Measurements from ENCODE around the gene NDUFS6.
"Not testable (repeated sequence)": the region's sequence is repeated elsewhere in the genome, so short reads cannot be mapped to it uniquely, and the experiment has no call there.

NDUFS6 gene

GRCh38 chr5:1782385-1783215 lies 18.6 kb upstream of the NDUFS6 start:
- no peak for DNase-seq (ENCODE audit: low spot score)

- no peak for DNase-seq (ENCODE audit: low spot score)
These were observed 18.0 kb upstream of the NDUFS6 start for GRCh38 chr5:1783216-1783554.

- DNase-seq (ENCODE audit: low spot score), result no peak
These were observed 16.8 kb upstream of the NDUFS6 start for GRCh38 chr5:1784197-1785050.

GRCh38 chr5:1785062-1785461 lies 16.1 kb upstream of the NDUFS6 start:
- DNase-seq (ENCODE audit: low spot score), result no peak

DNA sequence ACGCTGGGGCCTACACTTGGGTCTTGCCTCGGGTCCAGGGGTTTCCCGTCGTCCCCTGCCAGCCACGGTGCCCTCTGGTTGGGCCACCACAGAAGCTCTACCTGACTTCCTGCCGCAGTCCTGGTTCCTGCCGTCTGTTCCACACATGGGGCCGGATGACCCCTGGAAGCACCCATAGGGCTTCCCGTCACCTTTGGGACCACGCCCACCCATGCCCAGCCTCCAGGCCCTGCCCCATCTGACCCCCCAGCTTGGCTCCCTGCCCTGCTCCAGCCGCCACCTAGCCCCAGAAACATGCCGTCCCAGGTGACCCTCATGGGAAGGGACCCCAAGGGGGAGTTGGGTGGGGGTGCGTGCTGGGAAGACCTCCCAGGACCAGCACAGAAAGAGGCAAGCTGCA lies 15.2 kb upstream of the NDUFS6 start:
- DNase-seq (ENCODE audit: low spot score), result no peak

GRCh38 chr5:1786621-1787471 lies 14.4 kb upstream of the NDUFS6 start:
- no peak for DNase-seq (ENCODE audit: low spot score)

DNA sequence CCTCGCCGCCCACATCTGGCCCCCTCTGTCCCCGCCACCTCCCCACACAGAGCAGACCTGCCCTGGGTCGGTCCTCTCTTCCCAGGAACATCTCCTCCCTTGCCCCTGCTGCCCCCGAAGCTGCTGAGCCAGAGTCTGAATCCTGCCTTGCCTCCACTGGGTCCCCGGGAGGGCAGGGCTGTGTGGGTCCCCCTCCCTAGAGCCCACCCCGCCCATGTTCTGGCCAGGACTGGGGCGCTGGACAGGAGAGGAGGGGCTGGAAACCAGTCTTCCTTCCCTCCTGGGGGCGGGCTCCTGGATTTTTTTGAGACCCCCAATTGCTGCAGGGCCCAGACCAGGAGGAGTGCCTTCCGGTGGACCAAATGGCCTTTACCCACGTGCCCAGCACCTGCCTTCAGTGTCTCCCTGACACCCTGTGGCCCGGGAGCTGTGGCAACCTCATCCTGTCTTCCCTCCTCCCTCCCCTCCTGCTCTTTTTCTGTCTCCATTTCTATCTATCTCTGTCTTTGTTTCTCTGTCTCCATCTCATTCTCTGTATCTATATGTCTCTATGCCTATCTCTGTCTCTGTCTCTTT lies 13.6 kb upstream of the NDUFS6 start:
- DNase-seq (ENCODE audit: low spot score), result no peak

GRCh38 chr5:1788200-1788599 lies 13.0 kb upstream of the NDUFS6 start:
- no peak for DNase-seq (ENCODE audit: low spot score)

- DNase-seq (ENCODE audit: low spot score), result no peak
These were observed 12.4 kb upstream of the NDUFS6 start for GRCh38 chr5:1788828-1789227.

- DNase-seq (ENCODE audit: low spot score), result not testable (repeated sequence)
These were observed 11.8 kb upstream of the NDUFS6 start for GRCh38 chr5:1789438-1789833.

DNA sequence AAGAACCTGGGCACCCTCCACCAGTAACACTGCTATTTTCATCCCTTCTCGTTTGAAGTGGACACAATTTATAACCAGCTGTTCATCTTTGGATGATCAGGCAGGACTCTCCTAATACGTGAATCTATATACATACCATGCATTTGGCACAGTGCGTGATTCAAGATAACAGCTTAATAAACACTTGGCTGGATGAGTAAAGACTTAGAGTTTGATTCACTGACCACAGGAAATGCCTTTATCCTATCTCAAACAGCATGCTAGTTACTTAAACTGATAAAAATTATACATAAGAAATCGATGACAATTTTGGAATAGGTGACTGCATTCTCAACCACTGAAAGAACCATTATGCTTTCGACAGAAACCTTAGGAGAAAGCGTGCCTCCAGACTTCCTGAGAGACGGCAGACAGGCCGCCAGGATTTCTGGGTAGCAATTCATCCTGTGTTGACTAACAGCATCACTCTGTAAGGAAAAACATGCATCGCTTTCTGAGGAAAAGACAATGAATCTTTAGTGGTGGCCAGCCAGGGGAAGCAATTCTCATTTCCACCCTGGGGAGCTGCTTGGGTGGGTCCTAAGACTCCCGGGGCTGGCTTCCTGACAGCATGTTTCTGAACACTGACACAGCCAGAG lies 11.3 kb upstream of the NDUFS6 start:
- DNase-seq (ENCODE audit: low spot score), result no peak

DNA sequence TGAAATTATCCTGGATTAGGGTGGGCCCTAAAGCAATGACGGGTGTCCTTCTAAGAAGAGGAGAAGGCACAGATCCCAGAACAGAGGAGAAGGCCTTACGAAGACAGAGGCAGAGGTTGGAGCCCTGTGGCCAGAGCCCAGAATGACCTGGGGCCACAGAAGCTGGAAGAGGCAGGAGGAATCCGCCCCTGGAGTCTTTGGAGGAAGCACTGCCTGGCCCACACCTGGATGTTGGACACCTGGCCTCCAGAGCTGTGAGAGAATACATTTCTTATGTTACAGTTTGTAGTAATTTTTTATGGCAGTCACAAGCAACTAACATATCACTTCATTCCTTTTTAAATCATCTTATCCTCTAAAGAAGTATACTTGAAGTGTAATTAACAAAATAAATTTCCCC lies 10.0 kb upstream of the NDUFS6 start:
- DNase-seq (ENCODE audit: low spot score), result no peak

DNA sequence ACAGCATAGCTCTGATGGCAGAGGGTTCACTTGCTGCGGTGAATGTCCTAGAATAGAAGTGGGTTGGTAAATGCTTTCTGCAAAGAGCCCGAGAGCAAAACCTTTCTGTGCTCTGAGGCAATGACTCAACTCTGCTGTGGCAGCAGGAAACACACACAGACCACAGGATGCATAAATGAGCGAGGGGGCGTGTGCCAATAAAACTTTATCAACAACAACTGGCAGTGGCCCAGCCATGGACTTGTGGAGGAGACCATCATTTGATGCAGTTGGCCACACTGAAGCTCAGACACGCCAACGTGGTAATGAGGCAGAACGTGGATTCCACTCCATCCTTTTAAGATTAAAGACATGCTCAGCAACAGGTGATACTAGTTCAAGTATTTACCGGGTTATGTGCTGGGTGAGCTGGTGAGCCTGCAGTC lies 8.4 kb upstream of the NDUFS6 start:
- DNase-seq (ENCODE audit: low spot score), result no peak

- no peak for DNase-seq (ENCODE audit: low spot score)
These were observed 7.9 kb upstream of the NDUFS6 start for GRCh38 chr5:1793301-1793740.

DNA sequence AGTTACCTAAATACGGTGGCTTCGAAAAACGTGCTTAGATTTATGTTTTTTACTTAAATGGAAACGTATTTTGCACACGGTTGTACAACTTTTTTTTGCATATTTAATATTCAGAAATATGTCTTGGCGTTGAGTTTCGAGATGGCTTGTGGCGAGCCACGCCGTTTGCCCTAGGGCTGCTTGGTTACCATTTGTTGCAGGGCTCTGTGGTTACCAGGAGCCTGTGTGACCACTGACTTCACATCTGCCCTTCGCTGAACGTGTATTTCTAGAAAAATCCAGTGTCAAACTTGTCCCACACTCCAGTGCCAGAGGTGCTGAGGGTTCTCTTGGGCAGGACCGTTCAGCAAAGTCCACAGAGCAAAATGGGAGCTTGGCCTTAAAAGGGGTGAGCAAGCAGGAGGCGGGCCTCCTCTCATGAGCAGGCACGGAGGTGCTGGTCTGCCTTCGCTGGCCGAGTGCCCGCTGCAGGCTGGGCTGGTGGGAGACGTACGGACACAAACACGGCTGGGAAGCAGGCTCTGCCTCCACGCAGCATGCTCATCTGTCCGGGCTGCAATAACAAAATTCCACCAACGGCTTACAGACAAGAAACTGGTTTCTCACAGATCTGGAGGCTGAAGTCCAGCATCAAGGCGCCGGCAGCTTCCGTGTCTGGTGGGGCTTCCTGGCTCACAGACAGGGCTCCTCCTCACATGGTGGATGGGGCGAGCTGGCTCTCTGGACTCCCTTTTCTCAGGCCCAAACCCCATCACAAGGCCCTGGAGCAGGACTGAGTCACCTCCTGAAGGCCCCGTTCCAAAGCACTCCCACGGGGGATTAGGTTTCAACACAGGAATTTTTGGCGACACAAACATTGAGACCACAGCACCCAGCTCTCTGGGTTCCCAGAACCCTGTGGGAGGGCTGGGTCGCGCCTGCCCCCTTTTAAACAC lies 7.0 kb upstream of the NDUFS6 start:
- DNase-seq (ENCODE audit: low spot score), result no peak

DNA sequence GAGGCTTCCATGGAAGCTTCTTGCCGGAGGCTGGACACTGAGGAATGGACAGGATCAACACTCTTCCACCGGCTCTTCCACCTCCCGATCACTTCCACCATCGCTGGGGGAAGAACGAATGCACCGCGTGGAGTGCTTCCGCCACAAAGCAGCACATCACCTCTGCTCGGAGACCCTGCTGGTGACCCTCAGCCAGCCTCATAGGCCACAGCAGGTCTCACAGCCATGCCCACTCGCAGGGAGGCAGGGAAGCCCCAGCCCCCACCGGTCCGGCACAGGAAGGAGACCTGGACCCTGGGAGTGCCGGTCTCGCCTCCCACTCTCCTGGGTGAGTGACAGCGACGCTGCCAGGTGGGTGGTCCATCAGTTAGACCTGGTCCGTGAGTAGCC lies 6.3 kb upstream of the NDUFS6 start:
- no peak for DNase-seq (ENCODE audit: low spot score)

- no peak for DNase-seq (ENCODE audit: low spot score)
These were observed 5.7 kb upstream of the NDUFS6 start for GRCh38 chr5:1795506-1795905.

DNA sequence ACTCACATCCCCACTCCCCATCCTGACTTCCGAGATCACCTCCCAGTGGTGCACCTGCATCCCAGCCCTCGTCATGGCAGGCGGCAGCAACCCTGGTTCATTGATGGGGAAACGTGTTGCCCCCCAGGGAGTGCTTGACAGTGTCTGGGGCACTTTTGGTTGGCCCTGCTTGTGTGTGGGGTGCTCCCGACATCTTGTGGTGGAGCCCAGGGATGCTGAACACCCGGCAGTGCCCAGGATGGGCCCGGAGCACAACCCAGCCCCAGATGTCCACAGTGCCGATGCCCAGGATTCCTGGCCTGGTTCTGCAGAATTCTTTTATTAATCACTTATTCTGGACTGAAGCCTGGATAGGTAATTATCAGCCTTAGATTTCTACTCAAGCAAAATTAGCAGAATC lies 5.3 kb upstream of the NDUFS6 start:
- no peak for DNase-seq (ENCODE audit: low spot score)

GRCh38 chr5:1796371-1797102 lies 4.7 kb upstream of the NDUFS6 start:
- no peak for DNase-seq (ENCODE audit: low spot score)
